HG02973 (cell line): ENCODE measurements around the gene POU2F1.

Experiments
- ATAC-seq: cut with Tn5 transposase; IDR thresholded peaks from one replicate; pipeline ENCODE4 v1.9.1; 2021; ENCODE audit warnings: moderate library complexity; ENCODE audit not compliant: unreplicated experiment

The POU2F1 gene

GRCh38 chr1:167457936-167458584, 237.4 kb downstream of the POU2F1 start:
- no peak for ATAC-seq

- ATAC-seq: no peak
These were observed 240.2 kb downstream of the POU2F1 start for GRCh38 chr1:167460836-167461235.

- no peak for ATAC-seq
These were observed 241.7 kb downstream of the POU2F1 start for GRCh38 chr1:167462341-167462740.

- ATAC-seq: no peak
These were observed 242.4 kb downstream of the POU2F1 start for GRCh38 chr1:167463080-167463479.

- ATAC-seq: no peak
These were observed 243.3 kb downstream of the POU2F1 start for GRCh38 chr1:167463875-167464575.

- ATAC-seq: no peak
These were observed 244.3 kb downstream of the POU2F1 start for GRCh38 chr1:167465018-167465417.

GRCh38 chr1:167465743-167466142, 245.1 kb downstream of the POU2F1 start:
- ATAC-seq: no peak

- ATAC-seq: no peak
These were observed 246.5 kb downstream of the POU2F1 start for GRCh38 chr1:167467126-167467710.

GRCh38 chr1:167467752-167468151, 247.1 kb downstream of the POU2F1 start:
- no peak for ATAC-seq

GRCh38 chr1:167469280-167469965, 248.7 kb downstream of the POU2F1 start:
- no peak for ATAC-seq

GRCh38 chr1:167471568-167471967, 250.9 kb downstream of the POU2F1 start:
- no peak for ATAC-seq

- no peak for ATAC-seq
These were observed 252.3 kb downstream of the POU2F1 start for GRCh38 chr1:167472752-167473521.

GRCh38 chr1:167473761-167474160, 253.1 kb downstream of the POU2F1 start:
- no peak for ATAC-seq

GRCh38 chr1:167474191-167474641, 253.5 kb downstream of the POU2F1 start:
- no peak for ATAC-seq

GRCh38 chr1:167476061-167476460, 255.4 kb downstream of the POU2F1 start:
- no peak for ATAC-seq
